Activated T-cell treated with anti-CD3 and anti-CD28 coated beads for 24 hours (primary cell): ENCODE measurements around the gene ABHD5.

Source experiments
- DNase-seq: peaks from one replicate; pipeline ENCODE4 v3.0.0-alpha.2; 2020; ENCODE audit warnings: low read depth

Gene ABHD5

GRCh38 chr3:43718296-43718695 lies 27.6 kb downstream of the ABHD5 start:
- DNase-seq: no peak

- no peak for DNase-seq
Measured at GRCh38 chr3:43723121-43723734, 32.5 kb downstream of the ABHD5 start.

GRCh38 chr3:43726521-43726920 lies 35.8 kb downstream of the ABHD5 start:
- no peak for DNase-seq

- DNase-seq: no peak
Measured at GRCh38 chr3:43727930-43728329, 37.2 kb downstream of the ABHD5 start.

- no peak for DNase-seq
Measured at GRCh38 chr3:43728476-43728875, 37.7 kb downstream of the ABHD5 start.

GRCh38 chr3:43728947-43729346 lies 38.2 kb downstream of the ABHD5 start:
- DNase-seq: no peak

- no peak for DNase-seq
Measured at GRCh38 chr3:43729707-43730414, 39.1 kb downstream of the ABHD5 start.

GRCh38 chr3:43732747-43733425 lies 42.1 kb downstream of the ABHD5 start:
- no peak for DNase-seq

- DNase-seq: no peak
Measured at GRCh38 chr3:43733459-43734384, 43.0 kb downstream of the ABHD5 start.

GRCh38 chr3:43734685-43735084 lies 43.9 kb downstream of the ABHD5 start:
- no peak for DNase-seq

GRCh38 chr3:43735618-43736017 lies 44.9 kb downstream of the ABHD5 start:
- DNase-seq: no peak

GRCh38 chr3:43736558-43737440 lies 46.1 kb downstream of the ABHD5 start:
- DNase-seq: no peak

- no peak for DNase-seq
Measured at GRCh38 chr3:43738305-43738704, 47.6 kb downstream of the ABHD5 start.

- DNase-seq: no peak
Measured at GRCh38 chr3:43742920-43743319, 52.2 kb downstream of the ABHD5 start.

- no peak for DNase-seq
Measured at GRCh38 chr3:43747641-43748040, 56.9 kb downstream of the ABHD5 start.

GRCh38 chr3:43748179-43748578 lies 57.4 kb downstream of the ABHD5 start:
- DNase-seq: no peak

GRCh38 chr3:43748645-43749044 lies 57.9 kb downstream of the ABHD5 start:
- no peak for DNase-seq

- no peak for DNase-seq
Measured at GRCh38 chr3:43752905-43753304, 62.2 kb downstream of the ABHD5 start.

- DNase-seq: no peak
Measured at GRCh38 chr3:43753741-43754715, 63.3 kb downstream of the ABHD5 start.
